SW 1271 (cell line): Measurements from ENCODE around the gene SLC25A1.

ENCODE experiments used
- DNase-seq, 2 experiments: peaks; one replicate each; lab custom pipeline; 2025; lab: John Stamatoyannopoulos, UW

SLC25A1 gene

DNA sequence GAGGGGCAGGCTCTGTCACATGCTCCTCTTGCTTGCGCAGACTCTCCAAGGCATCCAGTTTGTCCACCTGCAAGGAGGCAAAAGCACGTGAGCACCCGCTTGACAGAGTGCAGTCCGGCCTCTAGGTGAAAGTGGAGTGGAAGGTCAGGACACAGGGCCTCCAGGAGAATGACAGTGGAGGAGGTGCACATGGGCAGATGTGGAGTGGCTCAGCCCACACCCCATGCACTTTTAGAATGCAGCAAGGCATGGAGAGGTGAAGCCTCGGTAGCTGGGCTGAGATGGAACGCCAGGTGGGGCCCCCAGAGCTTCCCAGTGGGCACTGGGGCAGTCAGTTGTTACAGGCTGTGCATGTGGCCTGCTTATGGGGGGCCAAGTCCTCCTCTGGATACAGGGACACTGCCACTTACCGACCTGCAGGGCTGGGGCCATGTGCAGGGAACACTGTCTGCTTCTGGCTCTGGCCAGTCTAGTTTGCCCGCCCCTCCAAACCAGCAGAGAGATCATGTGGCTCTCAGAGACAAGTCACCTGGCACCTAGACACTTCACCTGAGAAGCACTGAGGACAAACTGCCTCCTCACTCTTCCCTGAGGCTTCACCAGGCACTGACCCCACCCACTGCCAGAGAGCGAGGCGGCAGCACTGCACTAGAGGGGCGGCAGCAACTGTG lies 2.3 kb upstream of the SLC25A1 start:
- DNase-seq = no peak

DNA sequence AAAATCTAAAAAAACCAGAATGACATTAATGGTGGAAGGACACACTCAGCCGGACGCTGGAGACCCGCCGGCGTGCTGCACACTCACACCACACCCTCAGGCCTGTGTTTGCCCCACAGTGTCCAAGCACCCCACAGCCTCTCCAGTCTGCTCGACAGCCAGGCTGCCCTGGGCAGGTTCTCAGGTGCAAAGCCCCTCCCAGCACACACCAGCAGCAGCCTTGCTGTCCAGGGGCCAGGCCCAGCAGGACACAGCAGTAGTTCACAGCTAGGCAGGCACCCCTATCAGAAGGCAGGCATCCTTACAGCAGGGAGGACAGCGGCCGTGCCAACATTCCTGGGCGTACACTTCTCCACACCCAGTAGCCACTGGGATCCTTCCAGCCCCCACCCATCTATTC lies 1.7 kb upstream of the SLC25A1 start:
- DNase-seq = no peak

DNA sequence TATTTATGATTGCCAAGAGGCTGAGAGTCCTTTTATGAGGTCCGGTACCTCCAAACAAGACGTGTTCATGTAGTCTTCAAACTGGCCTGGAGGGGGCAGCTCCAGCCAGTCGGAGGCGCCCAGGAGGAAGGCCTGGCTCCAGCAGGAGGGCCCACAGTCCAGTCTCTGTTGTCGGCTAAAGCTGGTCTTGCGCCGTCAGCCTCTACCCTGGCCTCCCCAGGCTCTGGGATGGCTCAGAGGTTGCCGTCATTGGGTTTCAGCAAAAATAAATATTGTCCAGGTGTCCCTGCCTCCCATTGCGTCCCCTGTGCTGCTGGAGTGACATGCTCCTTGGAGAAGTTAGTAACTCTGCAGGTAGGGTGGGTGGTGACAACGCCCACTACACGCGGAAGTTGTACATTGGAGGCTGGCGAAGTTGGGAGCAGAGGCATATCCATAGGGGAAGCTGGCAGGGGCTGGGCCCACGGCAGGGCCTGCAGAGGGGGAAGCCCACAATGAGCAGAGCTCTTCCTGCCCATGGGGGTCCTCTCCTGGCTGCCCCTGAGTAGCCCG lies 1.0 kb upstream of the SLC25A1 start:
- peak in 1 of 2 experiments; percentile 25 for DNase-seq

DNA sequence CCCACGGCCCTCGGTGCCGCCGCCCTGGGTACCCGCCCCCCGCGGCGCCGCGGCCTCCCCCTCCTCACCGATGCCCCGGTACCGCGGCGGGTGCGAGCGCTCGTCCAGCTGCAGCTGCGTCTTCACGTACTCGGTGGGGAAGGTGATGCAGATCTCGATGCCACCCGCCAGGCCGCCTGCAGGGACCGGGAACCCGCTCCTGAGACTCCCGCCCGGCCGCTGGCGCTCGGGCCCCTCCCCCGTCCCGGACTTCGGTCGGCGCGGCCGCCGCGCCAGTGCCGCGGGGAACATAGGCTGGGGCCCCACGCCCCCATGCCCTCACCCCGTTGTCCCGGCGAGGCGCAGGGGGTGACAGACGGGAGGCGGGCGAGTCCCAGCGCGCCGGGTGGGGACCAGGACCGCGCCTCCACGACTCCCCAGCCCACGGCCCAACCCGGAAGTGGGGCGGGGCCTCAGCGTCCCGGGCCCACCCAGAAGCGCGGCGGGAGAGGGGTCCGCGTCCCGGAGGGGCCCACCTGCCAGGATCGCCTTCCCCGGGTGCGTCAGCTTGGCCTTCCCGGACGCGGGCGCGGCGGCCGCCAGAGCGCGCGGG lies 375 bp downstream of the SLC25A1 start:
- DNase-seq = no peak

DNA sequence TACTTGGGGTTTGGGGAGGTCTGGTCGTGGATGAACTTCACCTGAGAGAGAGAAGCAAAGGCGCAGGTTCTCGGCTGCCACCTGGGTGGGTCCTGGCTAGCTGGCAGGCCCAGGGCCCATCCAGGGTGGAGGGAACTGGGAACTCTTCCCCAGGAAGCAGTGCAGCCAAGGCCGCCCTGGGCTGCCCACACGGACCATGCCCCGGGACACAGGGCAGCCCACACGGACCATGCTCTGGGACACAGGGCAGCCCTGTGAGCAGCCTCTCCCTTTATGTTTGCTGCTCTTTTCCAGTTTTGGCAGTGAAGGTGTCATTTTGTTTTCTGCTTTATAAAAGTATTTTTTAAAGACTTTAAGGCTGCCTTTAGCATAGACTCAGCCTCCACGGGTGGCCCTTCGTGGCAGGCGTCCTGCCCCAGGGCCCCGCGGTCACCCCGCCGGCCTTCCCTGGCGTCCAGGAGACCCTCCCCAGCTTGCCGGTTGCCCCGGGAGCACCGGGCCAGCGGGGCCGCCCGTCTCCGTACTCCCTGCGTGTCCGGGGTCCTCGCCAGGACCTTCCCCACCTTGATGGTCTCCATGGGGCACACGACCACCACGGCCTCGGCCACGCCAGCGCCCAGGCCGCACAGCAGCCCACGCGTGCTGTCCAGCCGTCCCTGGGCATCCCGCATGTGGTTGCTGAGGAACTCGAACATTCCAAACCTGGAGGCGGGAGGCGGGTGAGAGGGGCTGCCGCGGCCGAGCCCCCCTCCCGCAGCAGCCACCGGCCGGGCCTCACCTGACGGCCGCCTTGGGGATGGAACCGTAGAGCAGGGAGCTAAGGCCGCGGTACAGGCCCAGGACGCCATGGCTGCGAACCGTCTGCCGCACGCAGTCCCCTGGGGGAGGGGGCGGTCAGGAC lies 1.1 kb downstream of the SLC25A1 start:
- no peak for DNase-seq

DNA sequence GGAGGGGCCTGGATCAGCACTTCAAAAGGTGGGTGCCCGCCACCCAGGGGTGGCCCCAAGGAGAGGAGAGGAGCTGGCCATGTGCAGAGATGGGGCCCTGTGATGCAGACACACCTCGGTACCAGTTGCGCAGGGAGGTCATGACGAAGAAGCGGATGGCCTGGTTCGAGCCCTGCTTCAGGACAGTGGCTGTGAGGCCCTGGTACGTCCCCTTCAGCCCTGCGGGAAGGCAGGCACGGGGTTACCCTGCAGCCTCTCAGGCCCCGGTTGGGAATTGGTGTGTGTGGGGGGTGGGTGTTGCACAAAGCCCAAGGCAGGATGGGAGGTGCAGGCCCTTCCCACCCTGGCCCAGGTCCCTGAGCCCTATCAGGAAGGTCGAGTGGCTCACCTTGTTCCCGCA lies 1.8 kb downstream of the SLC25A1 start:
- no peak for DNase-seq

- DNase-seq = no peak
These were observed 2.3 kb downstream of the SLC25A1 start for GRCh38 chr22:19176175-19176643.

- no peak for DNase-seq
These were observed 2.8 kb downstream of the SLC25A1 start for GRCh38 chr22:19175602-19176174.

GRCh38 chr22:19175026-19175601 lies 3.4 kb downstream of the SLC25A1 start:
- DNase-seq = no peak

DNA sequence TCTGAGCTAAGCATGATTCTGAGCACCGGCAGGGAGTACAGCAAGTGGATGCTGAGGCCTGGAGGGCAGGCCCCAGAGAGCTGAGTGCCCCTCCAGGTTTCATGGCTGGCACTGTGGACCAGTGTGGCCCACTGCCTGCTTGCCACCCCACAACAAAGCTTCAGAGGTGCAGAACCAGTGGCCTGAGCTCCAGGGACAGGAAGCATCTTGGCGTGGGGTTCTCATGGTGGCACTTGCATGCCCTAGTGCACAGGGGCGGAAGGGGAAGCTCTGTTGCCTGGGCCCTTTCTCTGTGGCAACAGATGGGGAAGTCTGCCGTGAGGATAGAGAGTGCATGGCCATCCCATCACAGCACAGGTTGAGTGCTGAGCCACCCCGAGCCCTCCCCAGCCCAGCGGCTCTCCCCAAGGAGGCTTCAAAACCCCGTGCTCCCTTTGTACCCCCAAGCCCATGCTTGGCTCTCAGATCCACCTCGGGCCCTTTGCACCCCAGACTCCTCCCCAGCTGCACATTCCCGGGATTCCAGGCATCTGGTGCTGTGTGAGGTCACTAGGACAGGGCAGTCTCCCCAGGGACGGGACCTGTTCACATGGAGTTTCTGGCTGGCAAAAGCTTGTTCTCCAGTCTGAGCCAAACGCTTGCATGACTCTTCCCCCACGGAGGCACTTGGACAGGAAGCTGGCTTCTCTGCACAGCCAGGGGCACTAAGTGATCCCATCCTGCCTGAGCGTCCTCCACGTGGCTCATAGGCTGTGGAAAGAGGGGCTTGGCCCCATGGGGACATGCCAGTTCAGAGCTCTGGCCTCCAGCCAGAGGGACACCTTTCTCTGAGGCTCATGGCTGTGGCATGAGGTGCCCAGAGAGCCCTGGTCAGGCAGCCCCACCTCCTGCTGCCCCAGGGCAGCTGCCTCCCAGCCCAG lies 4.2 kb downstream of the SLC25A1 start:
- no peak for DNase-seq

GRCh38 chr22:19173047-19174035 lies 5.2 kb downstream of the SLC25A1 start:
- no peak for DNase-seq

GRCh38 chr22:19172213-19173046 lies 6.1 kb downstream of the SLC25A1 start:
- no peak for DNase-seq

GRCh38 chr22:19169947-19170318 lies 8.6 kb downstream of the SLC25A1 start:
- no peak for DNase-seq

DNA sequence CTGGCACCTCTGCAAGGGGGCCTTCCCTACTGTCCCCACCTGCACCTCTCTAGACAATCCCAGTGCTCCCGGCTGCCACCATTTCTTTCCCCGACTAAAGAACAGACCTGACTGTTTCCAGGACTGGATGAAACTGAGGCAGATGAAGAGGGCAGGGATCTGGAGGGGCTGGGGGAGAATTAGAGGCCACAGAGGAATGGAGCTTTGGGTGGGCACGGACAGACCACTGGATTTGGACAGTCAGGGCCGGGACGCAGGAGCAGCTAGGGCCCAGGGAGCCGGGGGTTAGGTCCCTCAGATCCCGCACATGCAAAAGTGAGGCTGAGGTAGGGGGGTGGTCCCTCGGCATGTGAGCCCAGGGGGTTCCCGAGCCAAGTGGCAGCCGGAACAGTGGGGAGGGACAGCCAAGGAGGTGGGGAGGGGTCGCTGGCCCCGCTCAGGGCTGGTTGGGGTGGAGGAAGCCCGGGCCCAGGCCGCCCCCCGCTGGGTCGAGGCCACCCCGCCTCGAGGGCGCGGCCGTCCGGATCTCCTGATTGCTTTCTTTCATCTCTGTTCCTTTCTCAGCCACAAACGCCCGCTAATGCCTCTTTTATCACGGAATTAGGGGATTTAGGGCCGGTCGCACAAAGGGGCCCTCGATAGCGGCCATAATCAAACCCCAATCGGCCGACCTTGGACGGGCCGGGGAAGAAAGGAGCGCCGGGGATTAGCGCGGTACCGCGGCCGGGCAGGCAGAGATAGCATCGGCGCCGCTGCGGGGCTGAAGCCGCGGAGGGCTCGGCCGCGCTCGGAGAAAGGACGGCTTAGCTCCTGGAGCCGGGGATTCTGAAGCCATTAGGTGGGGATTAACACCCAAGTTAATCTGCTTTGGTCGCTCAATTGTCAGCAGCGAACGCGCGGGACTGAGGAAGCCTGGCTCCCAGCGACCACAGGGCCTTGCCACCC lies 9.3 kb downstream of the SLC25A1 start:
- DNase-seq = no peak

DNA sequence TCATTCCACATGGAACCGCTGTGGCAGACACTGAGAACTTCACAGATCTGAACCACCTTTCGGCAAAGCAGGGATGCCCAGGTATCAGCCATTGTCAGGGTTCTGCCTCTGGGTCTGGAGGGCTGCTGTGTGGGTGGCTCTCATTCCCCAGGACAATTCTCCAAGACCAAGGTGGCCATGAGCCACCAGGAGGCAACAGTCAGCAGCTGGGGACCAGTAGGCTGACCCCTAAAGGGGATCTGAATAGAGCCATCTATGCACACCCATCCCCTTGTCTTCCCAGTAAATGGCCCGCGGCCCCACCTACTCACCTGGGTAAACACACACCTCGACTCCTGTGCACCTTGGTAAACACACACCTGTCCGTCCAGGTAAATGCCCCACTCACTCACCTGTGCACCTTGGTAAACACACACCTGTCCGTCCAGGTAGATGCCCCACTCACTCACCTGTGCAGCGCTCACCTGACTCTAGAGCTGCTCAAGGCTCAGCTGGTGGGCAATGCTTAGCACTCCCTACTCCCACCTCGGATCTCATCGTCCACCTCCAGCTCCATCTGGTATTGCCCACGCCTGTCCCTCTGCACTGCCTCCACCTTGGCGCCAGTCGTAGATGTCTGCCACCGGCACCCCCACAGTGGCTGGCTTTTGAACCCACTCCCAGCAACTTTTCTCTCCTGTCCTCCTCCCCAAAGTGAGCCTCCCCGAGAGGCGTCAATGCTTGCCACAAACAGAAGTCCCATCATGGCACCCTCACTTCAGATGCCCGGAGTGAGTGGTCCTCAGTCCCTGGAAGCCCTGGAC lies 10.2 kb downstream of the SLC25A1 start:
- DNase-seq = no peak

- no peak for DNase-seq
These were observed 11.2 kb downstream of the SLC25A1 start for GRCh38 chr22:19167106-19167869.
